ENCODE results near the gene RAD51D. TPM values are rescaled to one million over a fixed set of nuclear protein-coding genes. Genes with fewer than 3 reads are reported as not detected.

Gene RAD51D
- total and polyA plus RNA-seq, 3 experiments from 2014 or later = 11.9 to 29.8 (median 27.5) TPM

GRCh38 chr17:35149941-35150340 lies 30.3 kb upstream of the RAD51D start:
- Histone ChIP-seq H3K36me3 (ENCODE audit: insufficient read depth, low read length) (no peaks in the 10 kb centered on the region), H3K9me3 (ENCODE audit: low read length) (no peaks in the 10 kb centered on the region), H3K4me3 (ENCODE audit: low read length) (no peak overlapping the region), H3K27me3 (ENCODE audit: insufficient read depth, low read length, poor library complexity, severe bottlenecking) (no peaks in the 10 kb centered on the region), H3K27ac (ENCODE audit: low read depth, low read length) (no peak overlapping the region), H3K4me1 (ENCODE audit: insufficient read depth, low read length) (no peaks in the 10 kb centered on the region)
- Mint-ChIP-seq H3K4me1 (no peaks in the 10 kb centered on the region), H3K9me3 (no peaks in the 10 kb centered on the region), H3K36me3 (no peaks in the 10 kb centered on the region), H3K27me3 (no peaks in the 10 kb centered on the region), H3K4me3 (no peak overlapping the region), H3K27ac (no peak overlapping the region)
- POLR2A ChIA-PET = no interaction called here
- DNase-seq = no peak
- CTCF ChIA-PET = no interaction called here

- H3K27me3 Mint-ChIP-seq = no peaks in the 10 kb centered on the region
- H3K4me1 Mint-ChIP-seq = peaks cover 0 to 5% (median 0%) of the 10 kb centered on the region in 3 donors
- no peaks in the 10 kb centered on the region for H3K36me3 Mint-ChIP-seq
- Histone ChIP-seq H3K36me3 (ENCODE audit: insufficient read depth, low read length) (no peaks in the 10 kb centered on the region), H3K4me1 (ENCODE audit: insufficient read depth, low read length) (no peaks in the 10 kb centered on the region), H3K27ac (ENCODE audit: low read depth, low read length) (no peak overlapping the region), H3K27me3 (ENCODE audit: insufficient read depth, low read length, poor library complexity, severe bottlenecking) (no peaks in the 10 kb centered on the region), H3K4me3 (ENCODE audit: low read length) (no peak overlapping the region), H3K9me3 (ENCODE audit: low read length) (no peaks in the 10 kb centered on the region)
- no peak overlapping the region for H3K4me3 Mint-ChIP-seq
- ChIA-PET POLR2A (no interaction called here), CTCF (interaction anchor here (0.9 kb wide), 1 partner anchor 599 kb away, joined by 3 read pairs; no protein-coding TSS in a partner anchor)
- H3K27ac Mint-ChIP-seq = no peak overlapping the region
- H3K9me3 Mint-ChIP-seq = no peaks in the 10 kb centered on the region
- DNase-seq = no peak
Observed at GRCh38 chr17:35148144-35148543, 28.5 kb upstream of the RAD51D start.

- H3K27ac ChIP-seq (ENCODE audit: low read depth, low read length) = no peak within 1 kb of the TSS
- Mint-ChIP-seq H3K27me3 (no peaks in the 10 kb centered on the region), H3K4me3 (peak within 1 kb of the TSS in 1 of 7 donors; percentile 42), H3K4me1 (peaks cover under 1 to 6% (median 1%) of the 10 kb centered on the region in 3 donors), H3K36me3 (no peaks in the 10 kb centered on the region), H3K9me3 (no peaks in the 10 kb centered on the region), H3K27ac (peak within 1 kb of the TSS in 1 of 8 donors; percentile 38)
- POLR2A ChIA-PET = no interaction called here
- H3K36me3 ChIP-seq (ENCODE audit: insufficient read depth, low read length) = no peaks in the 10 kb centered on the region
- no peak within 1 kb of the TSS for H3K4me3 ChIP-seq (ENCODE audit: low read length)
- CTCF ChIA-PET = no interaction called here
- no peak for DNase-seq
- peaks cover 2% of the 10 kb centered on the region for H3K4me1 ChIP-seq (ENCODE audit: insufficient read depth, low read length)
- H3K9me3 ChIP-seq (ENCODE audit: low read length) = no peaks in the 10 kb centered on the region
- no peaks in the 10 kb centered on the region for H3K27me3 ChIP-seq (ENCODE audit: insufficient read depth, low read length, poor library complexity, severe bottlenecking)
Observed at GRCh38 chr17:35147375-35147905, 27.8 kb upstream of the RAD51D start, which contains the start of gene UNC45B. Gene UNC45B (plus strand): TSS chr17:35147817. CDS start chr17:35148264, 447 bp downstream.

- no peak overlapping the region for H3K4me3 Mint-ChIP-seq
- ChIA-PET POLR2A (no interaction called here), CTCF (interaction anchor here (0.9 kb wide), 1 partner anchor 618 kb away, joined by 3 read pairs; no protein-coding TSS in a partner anchor)
Observed at GRCh38 chr17:35146214-35146833, 26.7 kb upstream of the RAD51D start.

GRCh38 chr17:35144840-35145239 lies 25.2 kb upstream of the RAD51D start:
- DNase-seq = no peak
- peaks cover 14% of the 10 kb centered on the region for H3K4me1 ChIP-seq (ENCODE audit: insufficient read depth, low read length)
- H3K36me3 Mint-ChIP-seq = peaks cover 0 to 3% (median 0%) of the 10 kb centered on the region in 3 donors
- no peak overlapping the region for H3K4me3 ChIP-seq (ENCODE audit: low read length)
- ChIA-PET POLR2A (no interaction called here), CTCF (interaction anchor here (2.4 kb wide), 1 partner anchor 14 kb away, joined by 7 read pairs; no protein-coding TSS in a partner anchor)
- H3K36me3 ChIP-seq (ENCODE audit: insufficient read depth, low read length) = no peaks in the 10 kb centered on the region
- no peak overlapping the region for H3K27ac Mint-ChIP-seq
- H3K9me3 ChIP-seq (ENCODE audit: low read length) = no peaks in the 10 kb centered on the region
- H3K27ac ChIP-seq (ENCODE audit: low read depth, low read length) = no peak overlapping the region
- no peaks in the 10 kb centered on the region for H3K9me3 Mint-ChIP-seq
- no peaks in the 10 kb centered on the region for H3K27me3 Mint-ChIP-seq
- peaks cover 8 to 20% (median 20%) of the 10 kb centered on the region in 3 donors for H3K4me1 Mint-ChIP-seq
- peak overlapping the region in 1 of 7 donors; percentile 61 for H3K4me3 Mint-ChIP-seq
- no peaks in the 10 kb centered on the region for H3K27me3 ChIP-seq (ENCODE audit: insufficient read depth, low read length, poor library complexity, severe bottlenecking)

More at GRCh38 chr17:35146214-35146833, 26.7 kb upstream of the RAD51D start:
- H3K9me3 Mint-ChIP-seq = no peaks in the 10 kb centered on the region
- no peak overlapping the region for H3K4me3 ChIP-seq (ENCODE audit: low read length)
- peaks cover 5 to 14% (median 9%) of the 10 kb centered on the region in 3 donors for H3K4me1 Mint-ChIP-seq
- H3K4me1 ChIP-seq (ENCODE audit: insufficient read depth, low read length) = peaks cover 4% of the 10 kb centered on the region
- H3K27ac ChIP-seq (ENCODE audit: low read depth, low read length) = no peak overlapping the region
- no peaks in the 10 kb centered on the region for H3K27me3 Mint-ChIP-seq
- H3K9me3 ChIP-seq (ENCODE audit: low read length) = no peaks in the 10 kb centered on the region
- no peaks in the 10 kb centered on the region for H3K36me3 ChIP-seq (ENCODE audit: insufficient read depth, low read length)
- no peak overlapping the region for H3K27ac Mint-ChIP-seq
- DNase-seq = no peak
- H3K36me3 Mint-ChIP-seq = peaks cover 0 to 3% (median 0%) of the 10 kb centered on the region in 3 donors
- no peaks in the 10 kb centered on the region for H3K27me3 ChIP-seq (ENCODE audit: insufficient read depth, low read length, poor library complexity, severe bottlenecking)

GRCh38 chr17:35142467-35142796 lies 22.8 kb upstream of the RAD51D start:
- CTCF ChIA-PET = interaction anchor here (1.2 to 2.4 kb wide), 2 partner anchors 16 to 18 kb away, joined by 6 to 7 read pairs; no protein-coding TSS in a partner anchor
- peaks cover 14% of the 10 kb centered on the region for H3K4me1 ChIP-seq (ENCODE audit: insufficient read depth, low read length)
- H3K36me3 ChIP-seq (ENCODE audit: insufficient read depth, low read length) = peaks cover 14% of the 10 kb centered on the region
- Mint-ChIP-seq H3K9me3 (no peaks in the 10 kb centered on the region), H3K27me3 (no peaks in the 10 kb centered on the region), H3K27ac (peak overlapping the region in 5 of 8 donors; percentile 36 to 88 (median 73)), H3K4me1 (peaks cover 8 to 23% (median 20%) of the 10 kb centered on the region in 3 donors), H3K4me3 (peak overlapping the region; percentile 84 to 93 (median 86)), H3K36me3 (peaks cover 0 to 23% (median 0%) of the 10 kb centered on the region in 3 donors)
- DNase-seq = no peak
- POLR2A ChIA-PET = interaction anchor here (0.9 to 1.0 kb wide), 2 partner anchors 18 to 666 kb away, joined by 4 to 8 read pairs; partner anchors contain the start of gene TAF15
- H3K4me3 ChIP-seq (ENCODE audit: low read length) = no peak overlapping the region
- no peak overlapping the region for H3K27ac ChIP-seq (ENCODE audit: low read depth, low read length)
- H3K27me3 ChIP-seq (ENCODE audit: insufficient read depth, low read length, poor library complexity, severe bottlenecking) = no peaks in the 10 kb centered on the region
- no peaks in the 10 kb centered on the region for H3K9me3 ChIP-seq (ENCODE audit: low read length)

GRCh38 chr17:35141681-35142466 lies 22.2 kb upstream of the RAD51D start, which contains the start of gene NLE1:
Gene NLE1 (minus strand): TSS chr17:35142303. CDS start chr17:35142275, 28 bp downstream.
- Mint-ChIP-seq H3K36me3 (peaks cover 0 to 29% (median 0%) of the 10 kb centered on the region in 3 donors), H3K4me3 (peak within 1 kb of the TSS; percentile 84 to 93 (median 86)), H3K27ac (peak within 1 kb of the TSS; percentile 24 to 88 (median 78)), H3K4me1 (peaks cover 8 to 23% (median 20%) of the 10 kb centered on the region in 3 donors), H3K27me3 (no peaks in the 10 kb centered on the region), H3K9me3 (no peaks in the 10 kb centered on the region)
- H3K9me3 ChIP-seq (ENCODE audit: low read length) = no peaks in the 10 kb centered on the region
- CTCF ChIA-PET = interaction anchor here (0.7 to 1.4 kb wide), 10 partner anchors 19 to 667 kb away, joined by 3 to 8 read pairs (median 3); partner anchors contain the start of genes PEX12, RAD51D and TAF15
- H3K4me1 ChIP-seq (ENCODE audit: insufficient read depth, low read length) = peaks cover 14% of the 10 kb centered on the region
- peak within 1 kb of the TSS; percentile 55 for H3K27ac ChIP-seq (ENCODE audit: low read depth, low read length)
- POLR2A ChIA-PET = interaction anchor here (0.6 to 1.0 kb wide), 3 partner anchors 19 to 667 kb away, joined by 3 to 8 read pairs (median 4); partner anchors contain the start of gene TAF15
- H3K36me3 ChIP-seq (ENCODE audit: insufficient read depth, low read length) = peaks cover 20% of the 10 kb centered on the region
- H3K4me3 ChIP-seq (ENCODE audit: low read length) = peak within 1 kb of the TSS; percentile 85
- no peaks in the 10 kb centered on the region for H3K27me3 ChIP-seq (ENCODE audit: insufficient read depth, low read length, poor library complexity, severe bottlenecking)
- DNase-seq = peak; percentile 78 to 89 (median 84)

Measured in CD8-positive, alpha-beta memory T cell (primary cell).